Stimulated activated CD4-positive, alpha-beta T cell treated with anti-CD3 and anti-CD28 coated beads, Interleukin-4, amount 100 ng/mL, for 1 hour (primary cell): ENCODE results near the gene CLASRP.
"Not testable (repeated sequence)": the region's sequence is repeated elsewhere in the genome, so short reads cannot be mapped to it uniquely, and the experiment has no call there.

ENCODE experiments used
- DNase-seq: peaks from one replicate; pipeline ENCODE4 v3.0.0-alpha.2; 2020

Gene CLASRP

GRCh38 chr19:45104658-45105349 is 66.0 kb downstream of the CLASRP start:
- DNase-seq, result no peak

DNA sequence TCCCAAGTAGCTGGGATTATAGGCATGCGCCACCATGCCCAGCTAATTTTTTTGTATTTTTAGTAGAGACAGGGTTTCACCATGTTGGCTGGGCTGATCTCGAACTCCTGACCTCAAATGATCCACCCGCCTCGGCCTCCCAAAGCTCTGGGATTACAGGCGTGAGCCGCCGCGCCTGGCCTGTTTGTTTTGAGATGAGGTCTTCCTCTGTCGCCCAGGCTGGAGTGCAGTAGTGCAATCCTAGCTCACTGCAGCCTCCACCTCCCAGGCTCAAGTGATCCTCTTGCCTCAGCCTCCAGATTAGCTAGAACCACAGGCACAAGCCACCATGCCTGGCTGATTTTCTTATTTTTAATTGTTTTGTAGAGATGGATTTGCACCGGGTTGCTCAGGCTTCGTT is 67.5 kb downstream of the CLASRP start:
- not testable (repeated sequence) for DNase-seq

DNA sequence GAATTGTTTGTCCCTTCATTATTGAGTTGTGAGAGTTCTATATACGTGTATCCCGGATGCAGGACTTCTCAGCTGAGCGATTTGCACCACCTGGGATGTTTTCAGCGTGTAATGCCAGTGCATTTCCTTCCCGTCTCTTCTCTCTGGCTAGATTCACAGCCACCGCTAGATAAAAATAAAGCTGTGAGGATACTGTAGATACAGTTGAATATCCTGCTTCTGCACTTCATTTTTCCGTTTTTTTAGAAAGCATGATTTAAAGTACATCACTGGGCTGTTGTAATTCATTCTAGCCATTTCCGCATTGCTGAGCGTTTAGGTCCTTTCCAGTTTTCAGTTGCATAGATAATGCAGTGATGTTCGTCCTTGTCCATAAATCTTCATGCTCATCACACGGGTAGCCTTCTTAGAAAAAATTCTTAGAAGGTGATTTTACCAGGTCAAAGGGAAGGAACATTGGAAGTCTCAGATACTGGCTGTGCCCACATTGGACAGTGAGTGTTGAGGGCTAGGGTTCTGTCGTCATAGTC is 68.8 kb downstream of the CLASRP start:
- no peak for DNase-seq

DNA sequence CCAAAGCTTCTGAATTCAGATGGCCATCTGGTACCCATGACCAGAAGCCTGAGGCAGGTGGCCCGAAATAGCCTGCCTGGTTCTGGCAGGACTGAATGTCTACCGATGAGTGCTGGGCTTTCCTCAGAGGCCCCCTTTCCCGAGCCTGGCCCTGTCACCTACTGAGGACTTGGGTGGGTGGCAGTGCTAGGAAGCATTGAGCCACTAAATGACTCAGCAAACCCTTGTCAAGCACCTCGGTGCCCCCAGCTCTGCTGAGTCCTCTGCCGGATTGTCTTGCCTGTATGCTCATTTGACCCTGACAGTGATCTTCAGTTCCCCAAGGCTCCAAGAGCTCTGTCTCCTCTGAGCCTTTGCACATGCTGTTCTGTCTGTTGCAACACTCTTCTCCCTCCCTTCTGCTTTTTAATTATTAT is 72.0 kb downstream of the CLASRP start:
- no peak for DNase-seq

DNA sequence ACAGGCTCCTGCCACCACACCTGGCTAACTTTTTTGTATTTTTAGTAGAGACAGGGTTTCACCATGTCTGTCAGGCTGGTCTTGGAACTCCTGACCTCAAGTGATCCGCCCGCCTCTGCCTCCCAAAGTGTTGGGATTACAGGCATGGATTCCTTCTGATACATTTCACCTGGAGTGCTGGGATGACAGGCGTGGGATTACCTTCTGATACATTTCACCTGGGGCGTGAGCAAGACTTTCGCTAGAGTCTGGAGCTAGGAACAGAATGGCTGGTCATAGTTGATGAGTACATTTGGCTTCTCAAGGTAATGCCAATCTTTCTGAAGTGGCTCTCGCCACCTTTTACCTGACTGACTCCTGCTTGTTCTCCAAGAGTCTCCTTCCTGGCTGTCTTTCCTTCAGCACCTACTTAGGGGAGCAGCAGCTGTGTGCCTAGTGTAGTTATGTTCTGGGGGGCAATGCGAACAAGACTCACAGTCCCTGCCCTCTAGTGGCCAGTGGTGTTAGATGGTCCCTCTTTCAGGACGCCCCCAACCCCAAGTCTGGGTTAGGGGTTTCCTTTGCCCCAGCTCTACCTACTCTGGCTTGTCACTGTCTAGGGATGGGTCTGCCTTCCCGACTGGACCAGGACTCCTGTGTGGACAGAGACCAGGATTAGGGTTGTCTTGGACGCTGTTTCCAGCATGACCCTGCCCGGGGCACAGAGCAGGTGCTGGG is 73.4 kb downstream of the CLASRP start:
- DNase-seq, result no peak

GRCh38 chr19:45113628-45114027 is 74.8 kb downstream of the CLASRP start:
- DNase-seq, result no peak

DNA sequence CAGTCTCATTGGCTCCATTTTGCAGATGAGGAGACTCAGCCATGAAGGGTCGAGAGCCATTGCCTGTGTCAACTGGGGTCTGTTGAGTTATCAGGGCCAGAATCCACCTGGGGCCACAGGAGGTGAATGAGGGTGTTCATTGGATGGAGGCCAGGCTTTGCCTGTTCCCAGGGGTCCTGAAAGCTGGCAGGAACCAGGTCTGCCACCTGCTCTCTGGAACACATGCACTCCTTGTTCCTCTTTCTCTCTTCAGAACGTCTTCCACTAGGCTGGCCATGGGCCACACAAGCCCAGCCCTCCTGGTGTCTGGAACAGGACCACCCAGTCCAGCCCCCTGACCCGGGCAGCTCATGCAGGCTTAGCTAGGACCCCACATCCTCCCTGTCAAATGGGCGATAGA is 75.3 kb downstream of the CLASRP start:
- no peak for DNase-seq

DNA sequence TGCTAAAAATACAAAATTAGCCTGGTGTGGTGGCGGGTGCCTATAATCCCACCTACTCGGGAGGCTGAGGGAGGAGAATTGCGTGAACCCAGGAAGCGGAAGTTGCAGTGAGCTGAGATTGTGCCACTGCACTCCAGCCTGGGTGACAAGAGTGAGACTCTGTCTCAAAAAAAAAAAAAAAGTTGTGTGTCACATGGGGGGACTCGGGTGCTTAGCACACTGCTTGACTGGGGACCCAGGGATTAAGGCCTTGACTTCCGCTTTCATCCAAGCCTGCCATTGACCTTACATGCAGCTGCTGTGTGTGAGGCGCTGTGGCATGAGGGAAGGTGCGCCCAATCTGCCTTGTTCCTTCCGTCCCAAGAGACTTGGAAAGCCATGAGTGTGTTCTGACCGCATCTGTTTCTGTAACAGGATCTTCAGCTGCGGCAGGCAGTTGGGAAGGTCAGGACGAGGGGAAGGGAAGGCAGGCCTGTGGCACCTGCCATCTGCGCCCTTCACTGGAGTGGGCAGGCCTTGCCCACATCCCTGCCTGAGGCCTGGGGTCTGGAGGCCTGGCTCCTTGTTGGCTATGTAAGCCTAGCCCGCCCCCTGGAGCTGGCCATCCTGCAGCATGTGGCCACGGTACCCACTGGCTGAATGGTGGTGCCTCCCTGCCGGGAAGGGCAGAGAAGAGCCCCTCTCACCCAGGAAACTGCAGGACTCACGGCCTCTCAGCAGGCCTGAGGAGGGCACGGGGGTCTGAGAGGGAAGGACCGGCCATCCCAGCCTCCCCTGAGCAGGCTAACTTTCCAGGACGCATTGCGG is 77.2 kb downstream of the CLASRP start:
- no peak for DNase-seq

GRCh38 chr19:45117167-45117594 is 78.3 kb downstream of the CLASRP start:
- DNase-seq, result peak; percentile 66

DNA sequence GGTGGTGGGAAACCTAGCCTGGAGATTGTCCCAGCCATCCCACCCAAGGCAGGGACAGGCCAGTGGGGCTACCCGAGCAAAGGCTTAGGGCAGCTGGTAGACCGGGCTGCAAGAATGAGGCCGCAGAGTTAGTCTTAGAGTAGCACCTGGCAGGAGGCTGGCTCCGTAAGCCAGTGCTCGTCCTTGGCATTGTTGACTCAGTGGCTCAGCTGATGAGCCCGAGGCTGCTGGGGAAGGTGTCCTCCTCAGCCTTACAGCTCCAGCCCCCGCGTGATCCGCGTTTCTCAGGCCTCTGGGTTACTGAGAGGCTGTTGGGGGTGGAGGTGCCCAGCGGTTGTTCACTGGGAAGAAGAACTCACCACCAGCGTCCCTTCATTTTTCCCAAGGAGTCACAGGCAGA is 78.8 kb downstream of the CLASRP start:
- DNase-seq, result no peak

GRCh38 chr19:45118106-45118505 is 79.3 kb downstream of the CLASRP start:
- no peak for DNase-seq

DNA sequence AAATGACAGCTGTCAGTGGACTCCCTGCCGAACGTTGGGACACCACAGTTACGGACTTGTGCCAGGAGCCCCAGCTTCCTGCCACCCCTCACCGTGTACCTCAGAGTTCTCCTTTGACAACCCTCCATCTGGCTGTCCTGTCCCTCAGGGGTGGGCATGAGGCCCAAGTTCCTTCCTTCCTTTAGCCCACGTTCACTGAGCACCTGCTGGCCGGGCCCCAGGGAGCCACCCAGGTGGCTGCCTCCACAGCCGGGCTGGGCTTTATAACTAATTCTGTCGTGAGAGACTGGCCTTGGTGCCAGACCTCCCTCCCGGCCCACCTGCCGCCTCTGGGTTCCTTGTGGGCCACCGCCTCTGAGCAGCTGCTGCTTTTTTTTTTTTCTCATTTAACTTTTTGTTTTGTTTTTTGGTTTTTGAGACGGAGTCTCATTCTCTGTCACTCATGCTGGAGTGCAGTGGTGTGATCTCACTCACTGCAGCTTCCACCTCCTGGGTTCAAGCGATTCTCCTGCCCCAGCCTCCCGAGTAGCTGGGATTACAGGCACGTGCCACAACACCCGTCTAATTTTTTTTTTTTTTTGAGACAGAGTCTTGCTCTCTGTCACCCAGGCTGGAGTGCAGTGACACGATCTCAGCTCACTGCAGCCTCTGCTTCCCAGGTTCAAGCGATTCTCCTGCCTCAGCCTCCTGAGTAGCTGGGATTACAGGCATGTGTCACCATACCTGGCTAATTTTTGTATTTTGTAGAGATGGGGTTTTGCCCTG is 79.9 kb downstream of the CLASRP start:
- not testable (repeated sequence) for DNase-seq

GRCh38 chr19:45119582-45119981 is 80.7 kb downstream of the CLASRP start:
- no peak for DNase-seq
